HCT116 (cell line): ENCODE results near the gene ITPK1. TPM values are rescaled to one million over a fixed set of nuclear protein-coding genes. Genes with fewer than 3 reads are reported as not detected.

Source experiments
- ATAC-seq: fragments of 200-7000 bp; cut with Tn5 transposase; 2 replicates; pipeline ENCODE4 v1.9.1; 2020; ENCODE audit warnings: mild to moderate bottlenecking, moderate library complexity
- BruUV-seq: library from RNA; stranded (reverse); fragments of 400-500 nt; replicated peaks from 2 replicates; lab custom pipeline; 2021; lab: Mats Ljungman, UMichigan
- CTCF ChIA-PET: fragments of 300-600 bp; sonication (Branson Sonifier 250); formaldehyde crosslinking; loops from one replicate; lab custom pipeline; 2021; ENCODE audit warnings: antibody characterized with exemption; lab: Charles Lee
- POLR2A ChIA-PET: fragments of 300-600, 350-600 bp; sonication (Branson Sonifier 250); formaldehyde crosslinking; loops from one replicate; lab custom pipeline; 2021; ENCODE audit warnings: antibody characterized with exemption; lab: Charles Lee
- RAD21 ChIA-PET, 2 experiments: fragments of 300-600 bp; sonication (Branson Sonifier 250); formaldehyde crosslinking; loops; one replicate each; lab custom pipeline; 2023; ENCODE audit warnings: low total read pairs in 2 of 2; ENCODE audit not compliant: uncharacterized antibody in 2 of 2, unreplicated experiment in 2 of 2, low non-redundant PET in 1 of 2; lab: Charles Lee
- DNase-seq: peaks from one replicate; pipeline ENCODE4 v3.0.0-alpha.2; 2010; ENCODE audit warnings: low read depth, low spot score
- H2AFZ ChIP-seq: fragments of 200-600 bp; shearing (Covaris generic), sonication (generic); 2 replicates; pipeline ENCODE4 v1.6.1; 2017; ENCODE audit warnings: low read depth, mixed run types, mixed read lengths, antibody characterized with exemption, low read length; ENCODE audit not compliant: poor library complexity, severe bottlenecking
- H3K27ac ChIP-seq: 2 replicates; pipeline ENCODE4 v1.5.1; 2012; ENCODE audit warnings: low read depth, low read length
- H3K27me3 ChIP-seq: fragments of 200-600 bp; sonication (generic); 2 replicates; pipeline ENCODE4 v1.6.1; 2016; ENCODE audit warnings: mixed run types, low read length, mixed read lengths; ENCODE audit not compliant: insufficient read depth
- H3K36me3 ChIP-seq, 2 experiments: fragments of 200-500 bp in 1 of 2; fragments of 200-600 bp in 1 of 2; sonication (Bioruptor generic) in 1 of 2; sonication (generic) in 1 of 2; 2 replicates each; pipeline versions ENCODE4 v1.5.1 to v1.6.1; 2014 to 2016; ENCODE audit warnings: low read length in 2 of 2, inconsistent platforms in 1 of 2, mixed read lengths in 1 of 2, mixed run types in 1 of 2; ENCODE audit not compliant: insufficient read depth in 2 of 2, control insufficient read depth in 1 of 2
- H3K4me1 ChIP-seq, 2 experiments: fragments of 200-600 bp in 1 of 2; sonication (generic) in 1 of 2; 2 replicates each; pipeline versions ENCODE4 v1.5.1 to v1.6.1; 2012 to 2017; ENCODE audit warnings: low read length in 2 of 2, inconsistent platforms in 1 of 2, mild to moderate bottlenecking in 1 of 2, mixed read lengths in 1 of 2, mixed run types in 1 of 2, moderate library complexity in 1 of 2; ENCODE audit not compliant: insufficient read depth in 2 of 2, control insufficient read depth in 1 of 2
- H3K4me2 ChIP-seq: fragments of 200-600 bp; sonication (generic); 2 replicates; pipeline ENCODE4 v1.6.1; 2017; ENCODE audit warnings: mixed run types, low read length, mixed read lengths
- H3K4me3 ChIP-seq, 2 experiments: fragments of 200-600 bp in 1 of 2; sonication (generic) in 1 of 2; replicated peaks in 1 of 2; 2 replicates each; pipeline ENCODE4 v1.5.1; 2011 to 2016; ENCODE audit warnings: low read length in 2 of 2, control low read depth in 1 of 2, low read depth in 1 of 2, mild to moderate bottlenecking in 1 of 2, mixed read lengths in 1 of 2, mixed run types in 1 of 2
- H3K79me2 ChIP-seq: fragments of 200-600 bp; sonication (generic); 2 replicates; pipeline ENCODE4 v1.6.1; 2017; ENCODE audit warnings: mild to moderate bottlenecking, mixed run types, low read length, moderate library complexity, mixed read lengths; ENCODE audit not compliant: insufficient read depth
- H3K9ac ChIP-seq: fragments of 200-600 bp; sonication (generic); 2 replicates; pipeline ENCODE4 v1.6.1; 2016; ENCODE audit warnings: low read length, mixed read lengths
- H3K9me2 ChIP-seq: fragments of 200-600 bp; sonication (generic), shearing (Covaris generic); 2 replicates; pipeline ENCODE4 v1.6.1; 2017; ENCODE audit warnings: mixed run types, mild to moderate bottlenecking, moderate library complexity; ENCODE audit not compliant: insufficient read depth
- H3K9me3 ChIP-seq, 2 experiments: fragments of 200-500 bp in 1 of 2; fragments of 200-600 bp in 1 of 2; sonication (Bioruptor generic) in 1 of 2; sonication (generic) in 1 of 2; 2 replicates each; pipeline ENCODE4 v1.6.1; 2014 to 2017; ENCODE audit warnings: low read length in 2 of 2, mixed read lengths in 2 of 2, inconsistent platforms in 1 of 2, low read depth in 1 of 2, mild to moderate bottlenecking in 1 of 2, mixed run types in 1 of 2, moderate library complexity in 1 of 2; ENCODE audit not compliant: control insufficient read depth in 1 of 2, insufficient read depth in 1 of 2
- H4K20me1 ChIP-seq: fragments of 200-600 bp; sonication (generic), shearing (Covaris generic); 2 replicates; pipeline ENCODE4 v1.6.1; 2017; ENCODE audit warnings: mixed run types, mild to moderate bottlenecking, moderate library complexity; ENCODE audit not compliant: insufficient read depth
- ATF3 ChIP-seq: IDR thresholded peaks from 2 replicates; pipeline ENCODE4 v1.6.1; 2012
- EGR1 ChIP-seq: IDR thresholded peaks from 2 replicates; pipeline ENCODE4 v1.6.1; 2012; ENCODE audit warnings: low read depth
- ELF1 ChIP-seq: IDR thresholded peaks from 2 replicates; pipeline ENCODE4 v1.6.1; 2012; ENCODE audit warnings: low read depth, borderline replicate concordance
- EZH2phosphoT487 ChIP-seq: fragments of 200-600 bp; IDR thresholded peaks from 2 replicates; pipeline ENCODE4 v1.6.1; 2018; ENCODE audit warnings: antibody characterized with exemption, borderline replicate concordance
- JUND ChIP-seq: IDR thresholded peaks from 2 replicates; pipeline ENCODE4 v1.6.1; 2012
- MAX ChIP-seq: IDR thresholded peaks from 2 replicates; pipeline ENCODE4 v1.6.1; 2012
- POLR2A ChIP-seq: IDR thresholded peaks from 2 replicates; pipeline ENCODE4 v1.7.0; 2011; ENCODE audit warnings: borderline replicate concordance; ENCODE audit not compliant: insufficient read depth, insufficient read length; ENCODE audit errors: extremely low read depth
- POLR2AphosphoS5 ChIP-seq: IDR thresholded peaks from 2 replicates; pipeline ENCODE4 v1.6.1; 2011; ENCODE audit warnings: mild to moderate bottlenecking, low read depth, low read length, moderate library complexity
- RAD21 ChIP-seq: IDR thresholded peaks from 2 replicates; pipeline ENCODE4 v1.6.1; 2012; ENCODE audit warnings: low read depth, mild to moderate bottlenecking
- REST ChIP-seq: IDR thresholded peaks from 2 replicates; pipeline ENCODE4 v1.6.1; 2012; ENCODE audit warnings: low read depth
- SP1 ChIP-seq: IDR thresholded peaks from 2 replicates; pipeline ENCODE4 v1.6.1; 2012; ENCODE audit warnings: low read depth
- SRF ChIP-seq: IDR thresholded peaks from 2 replicates; pipeline ENCODE4 v1.6.1; 2012; ENCODE audit warnings: low read depth
- ZBTB33 ChIP-seq: IDR thresholded peaks from 2 replicates; pipeline ENCODE4 v1.6.1; 2011; ENCODE audit warnings: mild to moderate bottlenecking, low read length, moderate library complexity; ENCODE audit not compliant: insufficient replicate concordance; ENCODE audit errors: extremely low read depth
- ZFX ChIP-seq: fragments of 450-650 bp; IDR thresholded peaks from 2 replicates; pipeline ENCODE4 v1.6.1; 2017
- ZNF274 ChIP-seq: fragments of 200-500 bp; sonication (Bioruptor generic); IDR thresholded peaks from 2 replicates; pipeline ENCODE4 v1.6.1; 2014; ENCODE audit warnings: mild to moderate bottlenecking, low read depth, low read length, inconsistent platforms
- intact Hi-C: fragments of 100-400 bp; cut with micrococcal nuclease; formaldehyde crosslinking; loops from 2 replicates; pipeline ENCODE4 v1.10.0; 2022
- total RNA-seq: library from RNA; stranded (reverse); gene quantifications from one replicate; pipeline ENCODE4 v1.2.1, GENCODE V29; 2021; ENCODE audit not compliant: unreplicated experiment

ITPK1 gene
- total RNA-seq, 1 experiment from 2014 or later = 70.2 TPM

GRCh38 chr14:93009471-93010129, 106.1 kb downstream of the ITPK1 start:
- ATAC-seq = no peak

GRCh38 chr14:93008381-93008780, 107.3 kb downstream of the ITPK1 start:
- DNase-seq = no peak
- ATAC-seq = no peak
- Histone ChIP-seq H3K4me1 (peaks cover 6 to 14% of the 10 kb centered on the region in 2 experiments; a peak in 2 of 4 replicates), H3K9me2 (no peaks in the 10 kb centered on the region), H3K9me3 (no peaks in the 10 kb centered on the region), H2AFZ (no peak overlapping the region), H3K36me3 (no peaks in the 10 kb centered on the region), H3K9ac (no peak overlapping the region), H3K27ac (no peak overlapping the region), H3K27me3 (no peaks in the 10 kb centered on the region), H3K79me2 (no peaks in the 10 kb centered on the region), H3K4me3 (no peak overlapping the region), H3K4me2 (no peak overlapping the region), H4K20me1 (no peaks in the 10 kb centered on the region)
- ChIA-PET RAD21 (no interaction called here), CTCF (no interaction called here), POLR2A (no interaction called here)
- intact Hi-C loops = no loop called here
- BruUV-seq = no TSS peak
- TF ChIP-seq ATF3 (no peak), POLR2AphosphoS5 (no peak), REST (no peak), JUND (no peak), RAD21 (no peak), ZBTB33 (no peak), ELF1 (no peak), POLR2A (no peak), SRF (no peak), SP1 (no peak), EZH2phosphoT487 (no peak), ZFX (no peak), EGR1 (no peak), ZNF274 (no peak), MAX (no peak)

More at GRCh38 chr14:93009471-93010129, 106.1 kb downstream of the ITPK1 start:
- no TSS peak for BruUV-seq
- DNase-seq = no peak
- Histone ChIP-seq H2AFZ (no peak overlapping the region), H3K27ac (no peak overlapping the region), H4K20me1 (no peaks in the 10 kb centered on the region), H3K27me3 (no peaks in the 10 kb centered on the region), H3K9me3 (no peaks in the 10 kb centered on the region), H3K36me3 (no peaks in the 10 kb centered on the region), H3K79me2 (no peaks in the 10 kb centered on the region), H3K4me3 (no peak overlapping the region), H3K9me2 (no peaks in the 10 kb centered on the region), H3K9ac (no peak overlapping the region), H3K4me1 (peaks cover 6 to 18% of the 10 kb centered on the region in 2 experiments; a peak in 3 of 4 replicates), H3K4me2 (no peak overlapping the region)
- RAD21 ChIA-PET = no interaction called here
- CTCF ChIA-PET = no interaction called here
- POLR2A ChIA-PET = no interaction called here
- TF ChIP-seq EGR1 = no peak
- no peak for TF ChIP-seq SRF
- TF ChIP-seq POLR2A = no peak
- intact Hi-C loops = no loop called here
